SJSA1 (cell line): ENCODE data around the gene MRAP. TPM values are rescaled to one million over a fixed set of nuclear protein-coding genes. Genes with fewer than 3 reads are reported as not detected.

ENCODE experiments used
- DNase-seq, 2 experiments: peaks; one replicate each; pipeline ENCODE4 v3.0.0-alpha.2; 2015 to 2020; ENCODE audit warnings: low spot score in 2 of 2, low read depth in 1 of 2
- H3K27ac ChIP-seq: fragments of 250-450 bp; sonication (Bioruptor Pico); 2 replicates; pipeline ENCODE4 v1.5.1; 2020; ENCODE audit warnings: mild to moderate bottlenecking, moderate library complexity
- H3K27me3 ChIP-seq: fragments of 250-450 bp; sonication (Bioruptor Pico); replicated peaks from 2 replicates; pipeline ENCODE4 v1.5.1; 2020; ENCODE audit warnings: mild to moderate bottlenecking, moderate library complexity
- H3K36me3 ChIP-seq: fragments of 250-450 bp; sonication (Bioruptor Pico); 2 replicates; pipeline ENCODE4 v1.5.1; 2020; ENCODE audit warnings: mild to moderate bottlenecking
- H3K4me1 ChIP-seq: fragments of 250-450 bp; sonication (Bioruptor Pico); replicated peaks from 2 replicates; pipeline ENCODE4 v1.6.1; 2021; ENCODE audit warnings: mild to moderate bottlenecking
- H3K4me3 ChIP-seq: fragments of 250-450 bp; sonication (Bioruptor Pico); 2 replicates; pipeline ENCODE4 v1.5.1; 2020; ENCODE audit warnings: mild to moderate bottlenecking
- H3K9me3 ChIP-seq: fragments of 250-450 bp; sonication (Bioruptor Pico); replicated peaks from 2 replicates; pipeline ENCODE4 v1.5.1; 2020; ENCODE audit warnings: mild to moderate bottlenecking
- total RNA-seq: library from RNA; depleted of rRNA; stranded (reverse); fragments of >200 nt; shearing (Covaris generic); gene quantifications from 2 replicates; pipeline ENCODE4 v1.2.3, GENCODE V29; 2014

MRAP gene
- total RNA-seq, 1 experiment from 2014 or later = not detected

DNA sequence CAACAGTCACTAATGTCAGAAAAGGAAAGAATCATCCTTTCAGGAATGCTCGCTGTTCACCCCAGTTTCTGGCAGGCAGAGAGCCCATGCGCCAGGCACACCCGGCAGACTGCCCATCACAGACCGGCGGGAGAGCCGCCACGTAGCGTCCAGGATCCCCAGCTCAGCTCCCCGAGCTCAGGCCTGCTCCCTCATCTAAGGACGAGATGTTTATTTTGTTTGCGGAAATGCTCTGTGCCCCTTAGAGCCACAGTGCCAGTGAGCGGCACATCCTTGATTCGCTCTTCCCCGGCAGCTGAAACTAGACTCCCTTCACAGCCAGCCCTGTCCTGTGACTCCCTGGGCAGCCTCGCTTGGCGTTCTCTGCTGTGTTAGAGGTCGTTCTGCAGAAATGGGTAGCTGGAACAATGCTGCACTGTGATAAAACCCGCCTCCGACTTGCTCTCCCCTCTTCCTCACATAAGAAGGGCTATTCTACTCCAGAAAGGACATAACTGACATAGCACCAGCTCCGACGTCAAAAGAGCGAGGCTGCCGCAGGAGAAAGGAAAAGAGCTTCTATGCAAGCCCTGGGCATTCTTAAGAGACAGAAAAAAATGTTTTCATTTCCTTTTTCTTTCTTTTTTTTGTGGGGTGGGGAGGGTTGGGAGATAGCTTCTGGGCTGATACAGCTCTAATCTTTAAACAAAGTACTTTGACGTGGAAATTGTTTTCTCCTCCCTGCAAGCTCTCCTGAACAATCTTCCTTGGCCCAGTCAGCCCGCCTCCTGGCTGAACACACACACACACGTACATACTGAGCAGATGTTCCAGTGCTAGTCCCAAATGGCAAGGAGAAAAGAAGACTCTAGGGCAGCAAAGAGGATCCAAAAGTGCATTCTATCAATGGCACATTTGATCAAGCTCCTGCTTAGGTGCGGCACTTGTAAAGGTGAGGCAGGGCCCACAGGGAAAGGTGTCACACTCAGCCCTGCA lies 37.2 kb downstream of the MRAP start:
- H3K27me3 ChIP-seq = no peaks in the 10 kb centered on the region

GRCh38 chr21:32336711-32337110 lies 38.1 kb downstream of the MRAP start:
- no peak overlapping the region for H3K4me3 ChIP-seq
- H3K27ac ChIP-seq = no peak overlapping the region
- no peaks in the 10 kb centered on the region for H3K27me3 ChIP-seq
- 0 out of 2 replicates have a peak, but pooled peaks cover 5% of the 10 kb centered on the region for H3K4me1 ChIP-seq
- DNase-seq = no peak
- H3K36me3 ChIP-seq = peaks cover 88% of the 10 kb centered on the region
- H3K9me3 ChIP-seq = no peaks in the 10 kb centered on the region

More for the DNA sequence above, 37.2 kb downstream of the MRAP start:
- H3K4me3 ChIP-seq = no peak overlapping the region
- H3K9me3 ChIP-seq = no peaks in the 10 kb centered on the region
- peaks cover 84% of the 10 kb centered on the region for H3K36me3 ChIP-seq
- H3K4me1 ChIP-seq = 0 out of 2 replicates have a peak, but pooled peaks cover 5% of the 10 kb centered on the region
- H3K27ac ChIP-seq = no peak overlapping the region
- DNase-seq = no peak

DNA sequence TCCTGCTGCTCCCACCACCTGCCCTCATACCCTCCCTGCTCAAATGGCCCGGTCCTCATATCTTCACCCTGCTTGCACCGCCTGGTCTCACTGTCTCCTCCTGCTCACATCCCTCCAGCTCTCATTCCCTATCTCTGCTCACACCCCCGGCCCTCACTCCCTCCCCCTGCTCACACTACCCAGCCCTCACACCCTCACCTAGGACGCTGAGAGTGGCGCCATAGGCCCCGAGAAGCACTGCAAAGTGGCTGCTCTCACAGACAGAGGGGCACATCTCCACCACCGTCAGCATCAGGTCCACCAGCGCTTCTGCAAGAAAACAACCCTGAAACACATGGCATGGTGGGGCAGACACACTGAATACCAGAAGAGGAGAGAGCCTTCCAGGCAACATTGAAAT lies 38.6 kb downstream of the MRAP start:
- H3K27ac ChIP-seq = no peak overlapping the region
- peaks cover 93% of the 10 kb centered on the region for H3K36me3 ChIP-seq

GRCh38 chr21:32338209-32338921 lies 39.7 kb downstream of the MRAP start:
- H3K27me3 ChIP-seq = no peaks in the 10 kb centered on the region
- peaks cover 92% of the 10 kb centered on the region for H3K36me3 ChIP-seq
- no peak for DNase-seq
- H3K4me1 ChIP-seq = 0 out of 2 replicates have a peak, but pooled peaks cover 5% of the 10 kb centered on the region
- H3K9me3 ChIP-seq = no peaks in the 10 kb centered on the region
- H3K27ac ChIP-seq = no peak overlapping the region
- H3K4me3 ChIP-seq = no peak overlapping the region

More for the DNA sequence above, 38.6 kb downstream of the MRAP start:
- no peak for DNase-seq
- Histone ChIP-seq H3K27me3 (no peaks in the 10 kb centered on the region), H3K4me3 (no peak overlapping the region), H3K9me3 (no peaks in the 10 kb centered on the region), H3K4me1 (0 out of 2 replicates have a peak, but pooled peaks cover 5% of the 10 kb centered on the region)

DNA sequence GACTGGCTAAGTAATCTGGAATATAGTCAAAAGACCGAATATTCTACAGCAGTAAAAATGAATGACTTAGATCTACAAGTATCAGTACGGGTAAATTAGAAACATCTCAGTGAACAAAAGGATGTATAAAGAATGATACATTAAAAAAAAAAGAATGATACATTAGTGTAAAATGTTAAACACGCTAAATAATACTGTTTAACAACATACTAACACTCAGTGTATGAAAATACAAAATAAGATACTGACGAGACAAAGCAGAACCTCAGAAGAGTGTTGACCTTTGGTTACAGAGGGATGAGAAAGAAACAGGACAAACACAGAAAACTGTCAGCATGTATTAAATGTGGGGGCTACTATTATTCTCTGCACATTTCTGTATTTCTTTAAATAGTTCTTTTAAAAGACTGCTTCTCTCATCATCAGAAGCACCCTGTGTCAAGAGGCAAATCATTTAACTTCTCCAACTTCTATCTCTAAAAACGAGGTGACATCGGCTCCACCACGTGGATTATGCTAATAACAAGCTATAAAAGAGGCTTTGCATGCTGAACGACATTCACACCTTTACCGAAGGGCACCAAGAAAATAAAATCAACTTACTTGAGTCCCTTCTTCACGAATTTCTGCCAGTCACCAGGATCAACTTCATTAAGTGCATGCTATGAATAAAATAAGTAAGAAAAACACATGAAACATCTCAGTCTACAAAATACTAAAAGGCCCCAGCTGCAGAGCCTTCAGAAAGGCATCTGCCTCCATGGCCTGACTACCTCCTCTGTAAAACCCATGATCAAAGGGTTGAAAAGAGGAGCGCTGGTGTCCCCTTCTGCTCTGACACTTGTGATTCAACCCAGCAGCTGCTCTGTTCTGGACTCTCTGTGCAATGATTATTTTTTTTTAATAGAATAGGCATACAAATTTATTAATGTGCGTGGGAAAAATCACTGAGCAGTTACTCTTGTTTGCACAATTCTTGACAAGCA lies 42.5 kb downstream of the MRAP start:
- Histone ChIP-seq H3K4me3 (no peak overlapping the region), H3K27ac (no peak overlapping the region), H3K4me1 (0 out of 2 replicates have a peak, but pooled peaks cover 5% of the 10 kb centered on the region), H3K36me3 (peaks cover 94% of the 10 kb centered on the region), H3K27me3 (no peaks in the 10 kb centered on the region), H3K9me3 (peaks cover 14% of the 10 kb centered on the region; the same call in 1 of the 2 replicates)
- no peak for DNase-seq

- H3K36me3 ChIP-seq = peaks cover 96% of the 10 kb centered on the region
Measured at GRCh38 chr21:32346951-32347350, 48.3 kb downstream of the MRAP start.

DNA sequence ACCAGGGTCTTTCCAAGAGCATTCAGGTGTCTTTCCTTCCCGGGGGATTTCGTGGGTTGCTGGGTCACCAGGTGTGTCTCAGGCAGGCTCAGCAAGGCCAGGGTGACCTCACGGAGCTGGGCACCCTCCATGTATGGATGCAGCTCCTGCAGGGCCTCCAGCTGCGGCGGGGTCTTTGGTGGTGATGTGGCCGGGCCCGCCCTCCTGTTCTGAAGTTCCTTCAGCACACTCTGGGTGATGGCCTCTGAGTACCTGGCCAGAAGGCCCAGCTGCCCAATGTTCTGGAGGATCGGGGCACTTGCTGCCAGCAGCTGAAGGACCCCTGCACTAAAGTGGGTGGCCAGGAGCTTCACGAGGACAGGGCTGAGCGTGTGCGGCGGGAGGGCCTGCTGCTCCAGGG lies 48.7 kb downstream of the MRAP start:
- H3K27me3 ChIP-seq = no peaks in the 10 kb centered on the region
- no peak for DNase-seq
- H3K27ac ChIP-seq = no peak overlapping the region
- no peaks in the 10 kb centered on the region for H3K4me1 ChIP-seq
- no peak overlapping the region for H3K4me3 ChIP-seq
- peaks cover 97% of the 10 kb centered on the region for H3K36me3 ChIP-seq
- H3K9me3 ChIP-seq = peaks cover 14% of the 10 kb centered on the region; the same call in 1 of the 2 replicates

More at GRCh38 chr21:32346951-32347350, 48.3 kb downstream of the MRAP start:
- no peaks in the 10 kb centered on the region for H3K27me3 ChIP-seq
- H3K27ac ChIP-seq = no peak overlapping the region
- no peak for DNase-seq
- peaks cover 14% of the 10 kb centered on the region; the same call in 1 of the 2 replicates for H3K9me3 ChIP-seq
- no peak overlapping the region for H3K4me3 ChIP-seq
- H3K4me1 ChIP-seq = no peaks in the 10 kb centered on the region

- Histone ChIP-seq H3K36me3 (peaks cover 100% of the 10 kb centered on the region), H3K4me1 (no peaks in the 10 kb centered on the region), H3K4me3 (no peak overlapping the region), H3K9me3 (peaks cover 14% of the 10 kb centered on the region; the same call in 1 of the 2 replicates), H3K27me3 (no peaks in the 10 kb centered on the region), H3K27ac (no peak overlapping the region)
- no peak for DNase-seq
Measured at GRCh38 chr21:32347977-32348376, 49.3 kb downstream of the MRAP start.

DNA sequence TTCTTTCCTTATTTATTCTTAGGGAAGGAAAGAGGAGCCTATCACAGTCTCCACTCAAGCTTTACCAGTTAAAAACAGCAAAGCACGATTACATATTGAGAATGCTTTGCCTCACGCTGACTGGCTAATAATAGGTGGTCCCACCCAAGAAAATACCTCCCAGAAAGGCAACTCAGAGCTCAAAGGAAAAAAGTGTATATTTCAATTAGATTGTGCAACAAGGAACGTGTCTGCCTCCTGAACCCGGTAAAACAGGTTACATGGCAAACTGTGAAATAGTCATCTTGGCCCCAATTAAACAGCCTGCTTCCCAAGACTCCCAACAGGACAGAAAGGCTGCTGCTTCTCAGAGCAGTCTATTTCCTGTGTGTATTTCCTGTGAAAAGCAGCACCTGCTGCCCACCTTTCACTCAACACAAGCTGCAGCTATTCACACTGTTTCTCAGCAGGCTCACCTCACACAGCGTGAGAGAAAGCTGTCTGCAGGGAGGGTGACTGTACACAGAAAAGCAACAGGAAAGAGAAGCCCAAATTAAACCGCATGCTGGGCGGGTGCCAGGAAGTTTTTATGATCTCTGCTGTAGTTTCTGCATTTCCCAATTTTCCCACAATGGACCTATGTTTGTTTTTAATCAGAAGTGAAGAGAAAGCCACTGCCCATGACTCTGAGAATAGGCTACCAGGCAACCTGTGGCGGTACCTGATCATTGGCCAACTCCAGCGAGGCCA lies 50.1 kb downstream of the MRAP start:
- no peaks in the 10 kb centered on the region for H3K27me3 ChIP-seq
- no peaks in the 10 kb centered on the region for H3K4me1 ChIP-seq
- H3K27ac ChIP-seq = no peak overlapping the region
- H3K9me3 ChIP-seq = peaks cover 14% of the 10 kb centered on the region; the same call in 1 of the 2 replicates
- H3K36me3 ChIP-seq = peaks cover 100% of the 10 kb centered on the region
- no peak overlapping the region for H3K4me3 ChIP-seq
- no peak for DNase-seq

GRCh38 chr21:32349333-32349944 lies 50.8 kb downstream of the MRAP start:
- Histone ChIP-seq H3K36me3 (peaks cover 100% of the 10 kb centered on the region), H3K4me1 (no peaks in the 10 kb centered on the region), H3K27ac (no peak overlapping the region), H3K4me3 (no peak overlapping the region), H3K9me3 (peaks cover 8% of the 10 kb centered on the region; the same call in 1 of the 2 replicates), H3K27me3 (no peaks in the 10 kb centered on the region)
- no peak for DNase-seq

DNA sequence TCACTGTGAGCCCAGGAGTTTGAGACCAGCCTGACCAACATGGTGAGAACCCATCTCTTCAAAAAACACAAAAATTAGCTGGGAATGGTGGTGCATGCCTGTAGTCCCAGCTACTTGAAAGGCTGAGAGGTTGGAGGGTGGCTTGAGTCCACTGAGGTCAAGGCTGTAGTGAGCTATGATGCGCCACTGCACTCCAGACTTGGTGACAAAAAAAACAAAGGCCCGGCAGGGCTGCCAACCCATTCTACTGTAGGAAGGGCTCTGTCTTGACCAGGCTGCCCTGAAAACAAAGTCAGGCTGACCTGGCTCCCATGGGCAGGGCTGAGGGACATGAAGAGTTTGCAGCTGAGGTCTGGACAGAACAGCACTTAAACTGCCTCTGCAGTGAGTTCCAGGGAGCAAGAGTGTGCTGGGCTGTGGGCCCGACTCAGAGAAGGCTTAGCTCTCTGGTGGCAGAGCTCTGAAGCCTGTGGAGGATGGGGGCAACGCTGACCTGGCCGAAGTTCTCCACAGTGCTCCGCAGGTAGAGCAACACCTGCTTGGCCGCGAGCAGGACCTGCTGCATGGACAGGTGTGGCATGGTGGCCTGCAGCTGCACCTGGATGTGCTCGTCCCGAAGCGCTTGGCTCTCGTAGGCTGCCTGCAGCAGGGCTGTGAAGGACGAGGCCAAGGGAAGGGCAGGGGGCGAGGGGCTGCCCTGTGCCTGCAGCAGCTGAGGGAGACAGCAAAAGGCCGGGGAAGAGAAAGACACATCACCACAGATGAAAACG lies 51.7 kb downstream of the MRAP start:
- Histone ChIP-seq H3K36me3 (peaks cover 100% of the 10 kb centered on the region), H3K27me3 (no peaks in the 10 kb centered on the region), H3K9me3 (peaks cover 4% of the 10 kb centered on the region; the same call in 1 of the 2 replicates), H3K27ac (no peak overlapping the region), H3K4me3 (no peak overlapping the region), H3K4me1 (no peaks in the 10 kb centered on the region)
- DNase-seq = no peak
